HepG2 (cell line): Measurements from ENCODE around the gene TMTC2.

ENCODE experiments used
- BRF2 ChIP-seq: sonication (generic); formaldehyde crosslinking; IDR thresholded peaks from 2 replicates; pipeline ENCODE4 v1.8.1; 2022; ENCODE audit warnings: mild to moderate bottlenecking, missing genetic modification reagents
- CREM ChIP-seq, 2 experiments: sonication (generic) in 1 of 2; formaldehyde crosslinking in 1 of 2; IDR thresholded peaks; 2 replicates each; pipeline versions ENCODE4 v1.4.0 to v1.6.1; 2016 to 2020; ENCODE audit warnings: antibody characterized with exemption in 1 of 2, mild to moderate bottlenecking in 1 of 2, missing genetic modification reagents in 1 of 2
- MAX ChIP-seq: IDR thresholded peaks from 2 replicates; pipeline ENCODE4 v1.6.1; 2012; ENCODE audit warnings: inconsistent platforms
- MEIS2 ChIP-seq: sonication (generic); formaldehyde crosslinking; IDR thresholded peaks from 2 replicates; pipeline ENCODE4 v1.9.0; 2021; ENCODE audit warnings: mild to moderate bottlenecking, missing genetic modification reagents
- POGZ ChIP-seq: sonication (generic); formaldehyde crosslinking; IDR thresholded peaks from 2 replicates; pipeline ENCODE4 v1.4.0; 2020; ENCODE audit warnings: mild to moderate bottlenecking, missing genetic modification reagents
- POLR2A ChIP-seq, 2 experiments: IDR thresholded peaks; 2 replicates each; pipeline ENCODE4 v1.6.1; 2011; ENCODE audit warnings: low read depth in 2 of 2, low read length in 2 of 2, mild to moderate bottlenecking in 1 of 2, moderate library complexity in 1 of 2; ENCODE audit not compliant: insufficient read depth in 1 of 2
- POLR2AphosphoS5 ChIP-seq: IDR thresholded peaks from 2 replicates; pipeline ENCODE4 v1.6.1; 2012; ENCODE audit warnings: low read depth, low read length
- REST ChIP-seq, 2 experiments: IDR thresholded peaks; 2 replicates each; pipeline ENCODE4 v1.6.1; 2011 to 2012; ENCODE audit warnings: low read length in 2 of 2, borderline replicate concordance in 1 of 2, low read depth in 1 of 2, mild to moderate bottlenecking in 1 of 2, moderate library complexity in 1 of 2
- YY1 ChIP-seq: IDR thresholded peaks from 2 replicates; pipeline ENCODE4 v1.6.1; 2011; ENCODE audit warnings: low read length, low read depth, moderate library complexity, mild to moderate bottlenecking; ENCODE audit not compliant: insufficient read depth, insufficient replicate concordance
- ZNF251 ChIP-seq: sonication (generic); formaldehyde crosslinking; IDR thresholded peaks from 2 replicates; pipeline ENCODE4 v1.9.0; 2021; ENCODE audit warnings: mild to moderate bottlenecking, missing genetic modification reagents
- TF ChIP-seq, protein P1 (sequence below): sonication (generic); formaldehyde crosslinking; IDR thresholded peaks from 2 replicates; pipeline ENCODE4 v1.5.0; 2020; ENCODE audit warnings: mild to moderate bottlenecking, missing genetic modification reagents, moderate library complexity
- TF ChIP-seq, protein P2 (sequence below): sonication (generic); formaldehyde crosslinking; IDR thresholded peaks from 2 replicates; pipeline ENCODE4 v1.4.0; 2020; ENCODE audit warnings: missing genetic modification reagents, mild to moderate bottlenecking, borderline replicate concordance

- TF ChIP-seq, protein P1, sequence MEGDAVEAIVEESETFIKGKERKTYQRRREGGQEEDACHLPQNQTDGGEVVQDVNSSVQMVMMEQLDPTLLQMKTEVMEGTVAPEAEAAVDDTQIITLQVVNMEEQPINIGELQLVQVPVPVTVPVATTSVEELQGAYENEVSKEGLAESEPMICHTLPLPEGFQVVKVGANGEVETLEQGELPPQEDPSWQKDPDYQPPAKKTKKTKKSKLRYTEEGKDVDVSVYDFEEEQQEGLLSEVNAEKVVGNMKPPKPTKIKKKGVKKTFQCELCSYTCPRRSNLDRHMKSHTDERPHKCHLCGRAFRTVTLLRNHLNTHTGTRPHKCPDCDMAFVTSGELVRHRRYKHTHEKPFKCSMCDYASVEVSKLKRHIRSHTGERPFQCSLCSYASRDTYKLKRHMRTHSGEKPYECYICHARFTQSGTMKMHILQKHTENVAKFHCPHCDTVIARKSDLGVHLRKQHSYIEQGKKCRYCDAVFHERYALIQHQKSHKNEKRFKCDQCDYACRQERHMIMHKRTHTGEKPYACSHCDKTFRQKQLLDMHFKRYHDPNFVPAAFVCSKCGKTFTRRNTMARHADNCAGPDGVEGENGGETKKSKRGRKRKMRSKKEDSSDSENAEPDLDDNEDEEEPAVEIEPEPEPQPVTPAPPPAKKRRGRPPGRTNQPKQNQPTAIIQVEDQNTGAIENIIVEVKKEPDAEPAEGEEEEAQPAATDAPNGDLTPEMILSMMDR (CRISPR knock-in tag) = no peak
- TF ChIP-seq ZNF251 (CRISPR knock-in tag) = no peak
- TF ChIP-seq POLR2A (IDR thresholded peaks at IDR 0.05; ENCODE audit: insufficient read depth in 1 of 2, low read depth in 2 of 2, low read length in 2 of 2) = no peak
- TF ChIP-seq CREM (IDR thresholded peaks at IDR 0.05) = no peak
- no peak for TF ChIP-seq CREM (CRISPR knock-in tag; IDR thresholded peaks at IDR 0.05)
- no peak for TF ChIP-seq MAX
- TF ChIP-seq MEIS2 (CRISPR knock-in tag) = no peak
- no peak for TF ChIP-seq POLR2AphosphoS5
- TF ChIP-seq, protein P2, sequence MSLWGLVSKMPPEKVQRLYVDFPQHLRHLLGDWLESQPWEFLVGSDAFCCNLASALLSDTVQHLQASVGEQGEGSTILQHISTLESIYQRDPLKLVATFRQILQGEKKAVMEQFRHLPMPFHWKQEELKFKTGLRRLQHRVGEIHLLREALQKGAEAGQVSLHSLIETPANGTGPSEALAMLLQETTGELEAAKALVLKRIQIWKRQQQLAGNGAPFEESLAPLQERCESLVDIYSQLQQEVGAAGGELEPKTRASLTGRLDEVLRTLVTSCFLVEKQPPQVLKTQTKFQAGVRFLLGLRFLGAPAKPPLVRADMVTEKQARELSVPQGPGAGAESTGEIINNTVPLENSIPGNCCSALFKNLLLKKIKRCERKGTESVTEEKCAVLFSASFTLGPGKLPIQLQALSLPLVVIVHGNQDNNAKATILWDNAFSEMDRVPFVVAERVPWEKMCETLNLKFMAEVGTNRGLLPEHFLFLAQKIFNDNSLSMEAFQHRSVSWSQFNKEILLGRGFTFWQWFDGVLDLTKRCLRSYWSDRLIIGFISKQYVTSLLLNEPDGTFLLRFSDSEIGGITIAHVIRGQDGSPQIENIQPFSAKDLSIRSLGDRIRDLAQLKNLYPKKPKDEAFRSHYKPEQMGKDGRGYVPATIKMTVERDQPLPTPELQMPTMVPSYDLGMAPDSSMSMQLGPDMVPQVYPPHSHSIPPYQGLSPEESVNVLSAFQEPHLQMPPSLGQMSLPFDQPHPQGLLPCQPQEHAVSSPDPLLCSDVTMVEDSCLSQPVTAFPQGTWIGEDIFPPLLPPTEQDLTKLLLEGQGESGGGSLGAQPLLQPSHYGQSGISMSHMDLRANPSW (CRISPR knock-in tag) = no peak
- no peak for TF ChIP-seq REST (IDR thresholded peaks at IDR 0.05; ENCODE audit: borderline replicate concordance in 1 of 2, low read depth in 1 of 2, low read length in 2 of 2)
- no peak for TF ChIP-seq BRF2
- no peak for TF ChIP-seq POGZ (CRISPR knock-in tag)
- no peak for TF ChIP-seq YY1
These were observed 370.7 kb downstream of the TMTC2 start for GRCh38 chr12:83057436-83057835.
